T-helper 2 cell treated with Interferon-gamma antibody and Interleukin-4, amounts not matched to agents 100 ng/mL and 5 ng/mL, for 36 hours (primary cell): ENCODE data around the gene HERC5. TPM values are rescaled to one million over a fixed set of nuclear protein-coding genes. Genes with fewer than 3 reads are reported as not detected.
"Not testable (repeated sequence)": the region's sequence is repeated elsewhere in the genome, so short reads cannot be mapped to it uniquely, and the experiment has no call there.

Source experiments
- intact Hi-C: fragments of 100-400 bp; cut with micrococcal nuclease; formaldehyde crosslinking; loops from one replicate; pipeline ENCODE4 v1.15.1; 2023
- total RNA-seq: library from RNA; stranded (reverse); gene quantifications from 2 replicates; pipeline ENCODE4 v1.2.3, GENCODE V29; 2022

HERC5 gene
- total RNA-seq, 1 donor from 2014 or later, result 19.2 TPM

DNA sequence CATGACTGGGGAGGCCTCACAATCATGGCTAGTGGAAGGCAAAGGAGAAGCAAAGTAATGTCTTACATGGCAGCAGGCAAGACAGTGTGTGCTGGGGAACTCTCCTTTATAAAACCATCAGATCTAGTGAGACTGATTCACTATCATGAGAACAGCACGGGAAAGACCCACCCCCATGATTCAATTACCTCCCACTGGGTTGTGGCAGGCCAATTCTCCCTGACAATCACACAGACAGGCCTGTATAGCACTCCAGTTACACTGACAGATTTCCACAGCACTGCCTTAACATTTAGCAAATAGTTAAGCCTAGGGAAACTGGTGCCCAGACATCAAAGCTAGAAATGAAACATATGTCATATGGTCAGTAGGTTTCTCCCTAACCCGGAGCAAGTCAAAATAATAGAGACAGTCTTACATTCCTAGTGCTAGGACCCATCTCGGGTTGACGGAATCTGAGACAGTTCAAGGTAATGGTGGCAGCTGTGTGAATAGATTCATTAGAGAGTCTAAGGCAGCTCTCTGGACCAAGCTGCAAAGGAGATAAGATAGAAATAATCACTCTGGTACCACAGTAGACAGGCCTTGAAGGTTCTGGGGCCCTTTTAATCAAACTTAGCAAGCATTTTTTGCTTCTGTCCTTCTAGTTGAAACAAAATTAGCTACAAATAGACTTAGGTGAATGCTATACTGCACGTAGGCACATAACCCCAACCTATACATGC, 9.4 kb upstream of the HERC5 start:
- intact Hi-C loops, result no loop called here

DNA sequence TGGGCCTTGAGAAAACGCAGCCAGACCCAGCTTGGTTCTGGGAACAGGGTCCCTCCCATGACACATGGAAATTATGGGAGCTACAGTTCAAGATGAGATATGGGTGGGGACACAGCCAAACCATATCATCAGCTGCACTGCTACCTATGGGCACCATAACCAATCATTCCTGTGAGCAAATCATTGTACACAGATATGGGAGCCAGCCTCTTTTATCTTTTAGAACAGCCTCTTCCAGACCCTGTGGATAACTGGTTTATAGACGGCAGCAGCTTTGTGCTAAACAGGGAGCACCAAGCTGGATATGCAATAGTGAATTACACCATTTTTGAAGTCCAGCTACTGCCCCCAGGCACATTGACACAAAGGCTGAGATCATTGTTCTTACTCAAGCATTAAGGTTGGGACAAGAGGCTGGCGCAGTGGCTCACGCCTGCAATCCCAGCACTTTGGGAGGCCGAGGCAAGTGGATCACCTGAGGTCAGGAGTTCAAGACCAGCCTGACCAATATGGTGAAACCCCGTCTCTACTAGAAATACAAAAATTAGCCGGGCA, 8.6 kb upstream of the HERC5 start:
- intact Hi-C loops, result not testable (repeated sequence)

DNA sequence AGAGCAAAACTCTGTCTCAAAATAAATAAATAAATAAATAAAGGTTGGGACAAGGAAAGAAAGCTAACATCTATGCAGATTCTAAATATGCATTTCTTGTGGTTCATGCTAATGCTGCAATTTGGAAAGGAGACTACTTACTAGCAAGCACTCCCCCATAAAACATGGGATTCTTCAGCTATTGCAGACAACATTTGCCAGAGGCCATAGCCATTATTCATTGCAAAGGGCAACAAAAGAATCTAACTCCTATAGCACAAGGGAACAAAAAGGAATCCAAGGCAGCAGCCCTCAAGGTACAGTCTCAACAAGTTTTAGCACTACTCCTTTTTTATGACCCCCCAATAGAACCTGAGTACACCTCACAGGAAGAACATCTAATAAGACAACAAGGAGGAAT, 8.0 kb upstream of the HERC5 start:
- intact Hi-C loops, result no loop called here

DNA sequence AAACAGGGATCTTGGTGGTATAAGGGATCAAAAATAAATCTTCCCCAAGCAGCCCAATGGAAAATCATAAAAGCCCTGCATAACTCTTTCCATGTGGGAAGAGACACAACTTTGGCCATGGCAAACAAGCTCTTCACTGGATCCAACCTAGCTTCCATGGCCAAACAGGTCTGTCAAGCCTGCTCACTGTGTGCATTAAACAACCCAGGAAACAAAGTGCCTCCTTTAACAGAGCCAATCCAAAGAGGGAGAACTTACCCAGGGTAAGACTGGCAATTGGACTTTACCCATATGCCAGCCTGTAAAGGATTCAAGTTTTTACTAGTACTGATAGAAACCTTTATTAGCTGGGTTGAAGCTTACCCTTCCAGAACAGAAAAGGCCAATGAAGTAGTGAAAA, 7.6 kb upstream of the HERC5 start:
- intact Hi-C loops, result no loop called here

DNA sequence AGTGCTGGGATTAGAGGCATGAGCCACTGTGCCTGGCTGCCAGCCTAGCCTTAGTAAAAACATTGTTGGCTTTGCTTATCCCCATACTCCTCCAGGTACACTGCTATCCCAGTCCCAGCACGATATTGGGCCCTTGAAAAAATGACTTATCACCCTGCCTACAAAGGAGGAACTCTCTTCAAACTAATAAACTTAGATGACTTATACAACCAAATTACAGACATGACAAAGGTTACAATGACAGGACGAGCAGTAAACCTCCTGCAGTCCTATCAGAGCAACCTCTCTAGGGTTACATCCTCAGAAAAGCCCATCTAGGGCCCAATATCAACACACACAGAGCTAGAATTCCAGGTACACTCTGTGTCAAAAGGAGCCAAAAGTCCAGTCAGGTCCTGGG, 5.7 kb upstream of the HERC5 start:
- intact Hi-C loops, result loop anchor here (10.0 kb wide), 3 partner anchors 374 to 1516 kb away; partner anchors contain the start of gene AFF1

DNA sequence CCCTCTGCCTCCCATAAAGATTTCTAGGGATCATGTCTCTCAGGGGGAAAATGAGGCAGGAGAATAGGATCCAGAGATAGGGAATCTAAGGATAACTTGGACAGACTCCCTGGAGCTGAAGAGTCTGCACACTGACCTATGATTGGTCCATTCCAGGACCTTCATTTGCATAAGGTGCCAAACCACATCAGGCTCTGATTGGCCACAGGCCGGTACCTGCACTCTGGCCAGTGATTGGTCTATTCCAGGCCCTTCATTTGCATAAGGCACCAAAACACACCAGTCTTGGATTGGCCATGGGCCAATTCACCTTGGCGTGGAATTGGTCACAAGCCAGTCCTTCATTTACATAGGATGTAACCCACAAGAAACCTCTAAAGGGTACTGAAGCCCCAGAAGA, 4.0 kb upstream of the HERC5 start:
- intact Hi-C loops, result loop anchor here (10.0 kb wide), 3 partner anchors 372 to 1518 kb away; partner anchors contain the start of gene AFF1

DNA sequence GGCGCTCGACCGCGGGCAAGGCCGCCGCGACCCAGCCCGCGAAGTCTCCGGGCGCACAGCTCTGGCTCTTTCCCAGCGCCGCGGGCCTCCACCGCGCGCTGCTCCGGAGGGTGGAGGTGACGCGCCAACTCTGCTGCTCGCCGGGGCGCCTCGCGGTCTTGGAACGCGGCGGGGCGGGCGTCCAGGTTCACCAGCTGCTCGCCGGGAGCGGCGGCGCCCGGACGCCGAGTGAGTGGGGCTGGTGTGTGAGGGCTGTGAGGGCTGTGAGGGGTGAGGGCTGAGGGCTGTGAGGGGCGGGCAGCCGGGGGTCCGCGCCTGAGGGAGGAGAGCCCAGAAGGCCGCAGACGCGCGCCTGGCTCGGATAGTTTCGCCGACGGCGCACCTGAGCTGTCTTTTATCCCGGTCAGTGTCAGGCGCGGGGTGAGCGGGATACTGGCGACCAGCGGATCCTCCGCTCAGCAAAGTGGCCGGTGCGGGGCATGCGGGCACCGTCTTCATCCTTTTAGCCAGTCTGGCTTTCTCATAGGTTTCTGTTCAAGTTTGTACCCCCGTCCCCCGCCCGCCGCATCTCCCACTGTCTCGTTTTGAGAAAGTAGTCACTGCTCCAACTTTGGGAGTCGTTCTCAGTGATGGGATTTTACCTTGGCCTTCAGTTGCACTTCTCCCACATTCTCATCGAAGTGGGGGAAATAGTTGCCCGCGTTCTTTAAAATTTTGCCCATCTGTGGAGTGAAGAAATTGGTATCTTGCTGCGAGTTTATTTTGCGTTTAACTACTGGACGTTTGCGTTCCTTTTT, 586 bp downstream of the HERC5 start:
- intact Hi-C loops, result loop anchor here (1.0 to 10.0 kb wide), 8 partner anchors 65 to 1523 kb away; partner anchors contain the start of genes AFF1, HERC3, PPM1K and PYURF

GRCh38 chr4:88458104-88458740, 1.3 kb downstream of the HERC5 start:
- intact Hi-C loops, result loop anchor here (5.0 to 10.0 kb wide), 5 partner anchors 64 to 1523 kb away; partner anchors contain the start of genes AFF1 and PYURF

GRCh38 chr4:88465653-88466192, 8.8 kb downstream of the HERC5 start:
- intact Hi-C loops, result no loop called here

DNA sequence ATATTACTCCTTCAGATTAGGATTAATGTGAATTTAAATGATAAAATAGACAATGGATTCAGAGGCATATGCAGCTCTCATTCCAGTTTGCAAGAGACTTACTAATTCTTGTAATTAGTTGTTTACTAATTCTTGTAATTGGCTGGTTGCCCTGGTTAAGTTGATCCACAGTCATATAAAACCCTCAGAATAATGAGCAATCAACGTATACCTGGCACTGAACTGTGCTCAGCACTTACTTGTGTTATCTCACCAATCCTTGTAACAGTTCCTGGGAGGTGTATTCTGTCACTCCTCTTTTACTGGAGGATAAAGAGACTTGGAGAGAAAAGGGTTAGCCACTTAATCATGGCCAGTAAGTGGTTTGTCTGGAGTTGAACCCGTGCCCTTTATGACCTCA, 10.5 kb downstream of the HERC5 start:
- intact Hi-C loops, result no loop called here

DNA sequence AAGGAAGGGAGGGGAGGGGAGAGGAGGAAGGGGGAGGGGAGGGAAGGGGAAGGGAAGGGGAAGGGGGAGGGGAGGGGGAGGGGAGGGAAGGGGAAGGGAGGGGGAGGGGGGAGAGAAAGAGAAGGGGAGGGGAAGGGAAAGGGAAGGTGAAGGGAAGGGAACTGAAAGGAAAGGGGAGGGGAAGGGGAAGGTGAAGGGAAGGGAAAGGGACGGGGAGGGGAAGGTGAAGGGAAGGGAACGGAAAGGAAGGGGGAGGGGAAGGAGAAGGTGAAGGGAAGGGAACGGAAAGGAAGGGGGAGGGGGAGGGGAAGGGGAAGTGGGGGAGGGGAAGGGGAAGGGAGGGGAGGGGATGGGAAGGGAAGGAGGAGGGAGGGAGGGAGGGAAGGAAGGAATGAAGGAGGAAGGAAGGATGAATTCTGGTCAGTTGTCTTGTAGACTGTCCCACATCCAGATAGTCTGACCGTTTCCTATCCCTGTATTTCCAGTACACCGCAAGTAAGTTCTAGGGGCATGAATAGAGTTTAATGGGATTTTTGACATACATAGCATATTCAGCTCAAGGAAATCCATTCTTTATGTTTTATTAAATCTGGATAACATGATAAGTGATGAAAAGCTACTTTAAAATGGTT, 20.4 kb downstream of the HERC5 start:
- intact Hi-C loops, result no loop called here

DNA sequence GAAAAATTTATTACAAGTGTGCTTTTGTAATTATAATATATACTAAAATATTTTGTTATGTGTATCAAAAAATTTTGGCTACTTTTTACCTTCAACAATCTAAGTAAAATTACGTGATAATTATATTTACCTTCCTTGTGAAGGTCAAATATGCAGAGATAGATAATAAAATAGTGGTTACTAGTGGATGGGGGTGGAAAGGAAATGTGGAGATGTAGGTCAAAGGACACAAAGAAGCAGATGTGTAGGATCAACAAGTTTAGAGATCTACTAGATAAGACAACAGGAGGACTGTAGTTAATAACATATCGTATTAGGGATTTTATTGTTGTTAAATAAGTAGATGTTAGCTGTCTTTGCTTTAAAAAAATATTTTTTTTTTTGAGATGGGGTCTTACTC, 21.3 kb downstream of the HERC5 start:
- intact Hi-C loops, result no loop called here

DNA sequence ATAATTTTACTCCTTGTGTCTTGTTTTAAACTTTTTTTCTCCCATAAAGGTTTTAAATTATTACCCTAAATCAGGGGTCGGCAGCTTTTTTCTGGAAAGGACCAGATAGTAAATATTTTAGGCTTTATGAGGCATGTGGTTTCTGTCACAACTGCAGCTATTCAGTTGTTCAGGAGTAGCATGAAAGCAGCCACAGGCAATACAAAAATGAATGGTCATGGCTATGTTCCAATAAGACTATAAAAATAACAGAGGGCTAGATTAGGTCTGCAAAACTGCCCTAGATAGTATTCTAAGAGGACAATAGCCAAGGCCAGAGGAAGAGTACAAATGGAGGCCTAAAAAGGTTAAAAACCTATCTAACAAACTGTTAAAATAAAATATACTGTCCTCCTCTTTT, 24.6 kb downstream of the HERC5 start:
- intact Hi-C loops, result no loop called here

DNA sequence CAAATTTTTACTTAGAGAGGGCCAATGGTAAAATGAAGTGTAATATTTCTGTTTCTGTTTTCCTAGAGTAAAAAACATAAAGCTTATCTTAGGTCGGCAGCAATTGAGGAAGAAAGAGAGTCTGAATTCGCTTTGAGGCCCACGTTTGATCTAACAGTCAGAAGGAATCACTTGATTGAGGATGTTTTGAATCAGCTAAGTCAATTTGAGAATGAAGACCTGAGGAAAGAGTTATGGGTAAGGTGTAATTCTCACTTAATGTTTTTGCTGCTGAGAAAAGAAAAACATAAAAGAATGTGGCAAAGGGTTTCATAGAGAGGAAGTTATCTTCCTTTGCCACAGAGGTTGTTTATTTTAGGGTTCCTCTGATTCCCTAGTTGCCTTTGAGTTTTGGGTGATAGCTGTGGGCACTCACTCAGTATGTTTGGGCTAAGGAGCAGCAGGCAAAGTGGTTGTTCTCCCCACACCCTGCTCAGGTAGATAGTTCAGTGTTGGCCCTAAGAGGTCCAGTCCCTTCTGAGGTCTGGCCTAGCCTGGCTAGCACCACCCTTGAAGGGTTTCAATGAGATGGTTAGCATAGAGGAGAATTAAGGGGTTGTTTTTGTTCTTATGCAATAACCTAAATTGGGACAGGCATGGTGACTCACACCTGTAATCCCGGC, 32.3 kb downstream of the HERC5 start:
- intact Hi-C loops, result no loop called here

GRCh38 chr4:88497859-88498409, 41.0 kb downstream of the HERC5 start:
- intact Hi-C loops, result no loop called here

DNA sequence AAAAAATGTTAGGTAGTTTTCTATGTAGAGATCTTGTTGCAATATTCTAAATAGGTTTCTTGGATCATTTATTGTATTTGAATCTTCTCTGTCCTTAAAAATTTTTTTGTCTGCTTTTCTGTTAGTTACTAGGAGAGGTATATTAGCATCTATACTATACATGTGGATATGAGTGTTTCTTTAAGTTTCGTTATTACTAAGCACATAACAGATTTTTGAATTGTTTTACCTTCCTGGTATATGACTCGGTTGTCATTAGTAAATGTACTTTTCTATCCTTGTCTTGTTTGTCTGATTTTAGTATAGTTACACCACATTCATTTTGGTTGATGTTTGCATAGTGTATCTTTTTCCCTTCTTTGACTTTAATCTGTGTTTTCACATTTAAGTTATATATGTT, 46.4 kb downstream of the HERC5 start:
- intact Hi-C loops, result no loop called here

- intact Hi-C loops, result no loop called here
Measured at GRCh38 chr4:88511236-88511635, 54.3 kb downstream of the HERC5 start.

DNA sequence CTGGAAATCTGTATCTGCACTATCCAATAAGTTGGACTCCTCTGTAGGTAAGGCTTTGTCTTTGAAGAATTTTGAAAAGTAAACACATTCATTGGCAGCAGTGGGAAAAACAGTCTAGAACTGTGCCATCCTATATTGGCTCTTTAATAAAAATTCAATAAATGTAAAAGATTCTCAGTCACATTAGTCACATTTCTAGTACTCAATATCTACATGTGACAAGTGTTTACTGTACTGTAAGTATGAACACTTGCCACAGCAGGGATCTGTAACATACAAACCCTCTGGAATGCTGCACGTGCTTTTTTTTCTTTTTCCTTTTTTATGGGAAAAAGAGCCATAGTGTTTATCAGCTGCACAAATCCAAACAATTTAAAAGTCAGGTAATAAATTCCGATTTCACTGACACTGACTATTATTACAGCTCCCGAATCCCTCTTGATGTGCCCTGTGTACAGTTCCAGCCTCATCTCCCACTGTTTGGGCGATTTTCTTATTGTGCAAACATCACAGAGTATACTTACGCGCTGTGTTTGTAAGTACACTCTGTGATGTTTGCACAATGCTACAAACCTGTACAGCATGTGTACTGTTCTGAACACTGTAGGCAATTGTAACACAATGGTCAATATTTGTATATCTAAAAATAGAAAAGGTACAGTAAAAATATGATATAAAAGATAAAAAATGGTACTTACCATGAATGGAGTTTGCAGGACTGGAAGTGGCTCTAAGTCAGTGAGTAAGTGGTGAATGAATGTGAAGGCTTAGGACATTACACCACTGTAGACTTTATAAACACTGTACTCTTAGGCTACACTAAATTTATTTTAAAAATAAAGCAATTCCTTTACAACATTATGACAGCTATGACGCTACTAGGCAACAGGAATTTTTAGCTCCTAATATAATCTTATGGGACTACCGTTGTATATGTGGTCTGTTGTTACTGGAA, 57.9 kb downstream of the HERC5 start:
- intact Hi-C loops, result loop anchor here (1.0 to 5.0 kb wide), 4 partner anchors 146 to 663 kb away; no protein-coding TSS in a partner anchor

DNA sequence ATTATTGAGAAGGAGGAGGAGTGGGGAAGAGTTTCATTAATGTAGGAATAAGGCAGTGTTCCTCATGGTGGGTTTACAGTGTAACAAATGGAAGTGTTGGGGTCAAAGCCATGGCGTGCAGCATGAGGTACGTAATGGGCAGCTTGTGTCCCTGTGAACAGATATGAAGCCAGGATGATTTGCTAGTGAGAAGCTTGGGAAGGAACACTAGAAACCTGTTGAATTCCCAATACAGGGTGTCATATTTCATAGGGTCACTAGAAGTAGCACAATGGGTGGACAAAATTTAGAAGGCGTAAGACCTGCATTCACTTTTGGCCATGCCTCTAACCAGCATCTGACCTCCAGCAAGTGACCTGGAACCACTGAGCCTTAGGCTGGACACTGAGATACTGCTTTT, 59.8 kb downstream of the HERC5 start:
- intact Hi-C loops, result loop anchor here (5.0 kb wide), 2 partner anchors 484 to 664 kb away; no protein-coding TSS in a partner anchor
